Measurements from ENCODE around the gene ELAVL2. TPM values are rescaled to one million over a fixed set of nuclear protein-coding genes. Genes with fewer than 3 reads are reported as not detected.

ELAVL2 gene
- total RNA-seq, 4 donors from 2014 or later: 0.13 to 0.62 (median 0.25) TPM; not detected in 1

GRCh38 chr9:23683611-23684061 lies 142.4 kb downstream of the ELAVL2 start:
- no peaks in the 10 kb centered on the region for H3K9me3 ChIP-seq
- no peaks in the 10 kb centered on the region for H3K4me1 ChIP-seq
- H3K27ac ChIP-seq: no peak overlapping the region
- H3K27me3 ChIP-seq: no peaks in the 10 kb centered on the region
- no peak overlapping the region for H3K4me3 ChIP-seq
- TF ChIP-seq POLR2A (IDR thresholded peaks at IDR 0.05): no peak
- TF ChIP-seq POLR2AphosphoS5 (IDR thresholded peaks at IDR 0.05): no peak
- no peak for TF ChIP-seq EP300 (IDR thresholded peaks at IDR 0.05)
- TF ChIP-seq CTCF (IDR thresholded peaks at IDR 0.05): no peak
- no peak for ATAC-seq
- no peaks in the 10 kb centered on the region for H3K36me3 ChIP-seq
- 54 to 67% methylated on average over 5 to 6 of the region's 7 CpGs for WGBS, 2 donors (ENCODE audit: low coverage in 1 of 2)

- no peaks in the 10 kb centered on the region for H3K27me3 ChIP-seq
- WGBS, 2 donors (ENCODE audit: low coverage in 1 of 2): 33 to 44% methylated on average over 1 to 3 of the region's 3 CpGs
- no peak for TF ChIP-seq EP300 (IDR thresholded peaks at IDR 0.05)
- TF ChIP-seq POLR2AphosphoS5 (IDR thresholded peaks at IDR 0.05): no peak
- TF ChIP-seq POLR2A (IDR thresholded peaks at IDR 0.05): no peak
- H3K4me1 ChIP-seq: no peaks in the 10 kb centered on the region
- H3K4me3 ChIP-seq: no peak overlapping the region
- H3K36me3 ChIP-seq: no peaks in the 10 kb centered on the region
- ATAC-seq: no peak
- H3K9me3 ChIP-seq: no peaks in the 10 kb centered on the region
- H3K27ac ChIP-seq: no peak overlapping the region
These were observed 143.1 kb downstream of the ELAVL2 start for GRCh38 chr9:23682891-23683431.

- H3K4me3 ChIP-seq: no peak overlapping the region
- no peak for TF ChIP-seq EP300 (IDR thresholded peaks at IDR 0.05)
- no peak for TF ChIP-seq POLR2A (IDR thresholded peaks at IDR 0.05)
- no peak for TF ChIP-seq POLR2AphosphoS5 (IDR thresholded peaks at IDR 0.05)
- no peak for TF ChIP-seq CTCF (IDR thresholded peaks at IDR 0.05)
- H3K27me3 ChIP-seq: no peaks in the 10 kb centered on the region
- no peaks in the 10 kb centered on the region for H3K36me3 ChIP-seq
- no peak for ATAC-seq
- WGBS, 2 donors (ENCODE audit: low coverage in 1 of 2): 65 to 80% methylated on average over 3 to 9 of the region's 9 CpGs
- no peaks in the 10 kb centered on the region for H3K9me3 ChIP-seq
- no peaks in the 10 kb centered on the region for H3K4me1 ChIP-seq
- no peak overlapping the region for H3K27ac ChIP-seq
These were observed 143.7 kb downstream of the ELAVL2 start for GRCh38 chr9:23682352-23682751.

GRCh38 chr9:23677446-23677845 lies 148.6 kb downstream of the ELAVL2 start:
- H3K9me3 ChIP-seq: no peaks in the 10 kb centered on the region
- no peaks in the 10 kb centered on the region for H3K36me3 ChIP-seq
- no peak overlapping the region for H3K27ac ChIP-seq
- no peaks in the 10 kb centered on the region for H3K4me1 ChIP-seq
- TF ChIP-seq POLR2AphosphoS5 (IDR thresholded peaks at IDR 0.05): no peak
- TF ChIP-seq EP300 (IDR thresholded peaks at IDR 0.05): no peak
- TF ChIP-seq POLR2A (IDR thresholded peaks at IDR 0.05): no peak
- no peak for TF ChIP-seq CTCF (IDR thresholded peaks at IDR 0.05)
- no peak overlapping the region for H3K4me3 ChIP-seq
- no peak for ATAC-seq
- H3K27me3 ChIP-seq: no peaks in the 10 kb centered on the region
- WGBS, 2 donors (ENCODE audit: low coverage in 1 of 2): 50 to 62% methylated on average over 2 to 3 of the region's 3 CpGs

GRCh38 chr9:23674016-23674585 lies 151.9 kb downstream of the ELAVL2 start:
- ATAC-seq: no peak
- H3K4me3 ChIP-seq: no peak overlapping the region
- 62 to 70% methylated on average over 2 to 3 of the region's 6 CpGs for WGBS, 2 donors (ENCODE audit: low coverage in 1 of 2)
- H3K27ac ChIP-seq: no peak overlapping the region
- H3K27me3 ChIP-seq: no peaks in the 10 kb centered on the region
- no peaks in the 10 kb centered on the region for H3K9me3 ChIP-seq
- TF ChIP-seq POLR2A (IDR thresholded peaks at IDR 0.05) (no peak), CTCF (IDR thresholded peaks at IDR 0.05) (no peak), EP300 (IDR thresholded peaks at IDR 0.05) (no peak), POLR2AphosphoS5 (IDR thresholded peaks at IDR 0.05) (no peak)
- no peaks in the 10 kb centered on the region for H3K36me3 ChIP-seq
- no peaks in the 10 kb centered on the region for H3K4me1 ChIP-seq
